Myocyte (in vitro differentiated cells): ENCODE results near the gene KRTAP4-1. TPM values are rescaled to one million over a fixed set of nuclear protein-coding genes. Genes with fewer than 3 reads are reported as not detected.
"Not testable (repeated sequence)": the region's sequence is repeated elsewhere in the genome, so short reads cannot be mapped to it uniquely, and the experiment has no call there.

Experiments used
- DNase-seq: peaks from one replicate; pipeline ENCODE4 v3.0.0-alpha.2; 2012; ENCODE audit warnings: low read depth
- total RNA-seq: library from RNA; depleted of rRNA; stranded (reverse); fragments of >200 nt; gene quantifications from 2 replicates; pipeline ENCODE4 v1.2.3, GENCODE V29; 2014

KRTAP4-1 gene
- total RNA-seq, 1 donor from 2014 or later: not detected

DNA sequence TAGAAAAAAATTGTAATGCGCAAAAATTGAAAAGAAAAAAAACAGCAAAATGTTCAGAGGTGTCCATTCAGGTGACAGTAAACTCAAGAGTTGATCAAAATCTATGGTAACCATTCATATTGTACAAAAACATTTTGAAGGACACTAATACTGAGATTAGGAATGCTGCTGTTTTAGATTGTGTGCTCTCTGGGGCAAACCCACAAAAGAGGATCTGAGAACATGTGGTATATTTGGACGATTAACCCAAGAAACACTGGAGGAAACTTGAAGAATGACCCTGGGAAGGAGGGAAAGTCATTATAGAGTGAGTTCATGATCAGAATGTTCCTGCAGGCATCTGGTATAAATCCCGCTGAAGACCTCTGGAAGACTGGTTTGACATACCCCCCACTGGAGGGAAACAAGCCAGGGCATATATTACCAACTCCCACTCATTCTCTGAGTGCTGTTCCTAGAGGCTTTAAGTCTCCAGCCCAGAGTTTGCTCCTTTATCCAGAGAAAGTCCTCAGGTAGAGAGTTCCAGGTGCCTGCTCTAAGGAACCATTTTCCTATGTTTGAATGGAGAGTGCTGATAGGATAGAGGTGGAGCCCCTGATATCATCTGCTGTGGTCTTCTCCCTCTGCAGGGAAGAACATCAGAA lies 7.8 kb downstream of the KRTAP4-1 start:
- no peak for DNase-seq

DNA sequence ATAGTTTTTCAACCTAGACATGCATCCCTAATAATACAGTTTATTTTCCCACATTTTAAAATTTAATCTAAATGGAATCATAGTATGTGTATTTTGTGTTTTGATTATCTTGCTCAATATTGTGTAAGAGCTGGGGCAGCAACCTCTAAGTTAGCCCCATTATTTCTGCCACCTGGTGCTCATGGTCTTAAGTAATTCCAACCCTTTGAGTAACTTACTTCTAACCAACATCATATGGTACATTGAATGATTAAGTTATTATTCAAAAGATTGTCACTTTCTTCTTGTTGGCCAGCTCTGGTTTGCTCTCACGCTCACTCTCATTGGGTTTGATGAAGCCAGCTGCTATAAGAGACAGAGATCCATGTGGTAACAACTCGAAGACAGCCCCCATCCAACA lies 12.8 kb downstream of the KRTAP4-1 start:
- no peak for DNase-seq

DNA sequence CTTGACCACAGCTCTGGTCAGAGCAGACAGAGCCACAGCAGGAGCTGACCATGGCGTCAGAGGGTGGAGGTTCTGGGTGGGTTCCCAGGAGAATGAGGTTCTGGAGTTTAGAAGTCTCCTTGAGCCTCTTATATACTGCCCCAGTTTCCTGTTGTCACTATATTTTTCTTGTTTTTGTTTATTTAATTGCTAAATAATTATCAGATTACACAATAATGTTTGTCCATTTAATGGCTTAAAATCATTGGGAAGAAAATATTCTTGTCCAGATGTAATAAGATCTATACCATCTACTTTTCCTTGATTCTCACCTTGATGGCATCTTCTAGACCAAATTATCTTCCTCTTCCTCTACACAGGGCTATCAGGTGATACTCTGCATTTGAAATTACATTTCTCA lies 16.6 kb downstream of the KRTAP4-1 start, which contains the start of gene KRTAP4-3:
KRTAP4-3 (minus strand) TSS at position 101 of the 400 bp plus-strand sequence; CDS start at position 52, 49 bp downstream.
- DNase-seq: no peak

DNA sequence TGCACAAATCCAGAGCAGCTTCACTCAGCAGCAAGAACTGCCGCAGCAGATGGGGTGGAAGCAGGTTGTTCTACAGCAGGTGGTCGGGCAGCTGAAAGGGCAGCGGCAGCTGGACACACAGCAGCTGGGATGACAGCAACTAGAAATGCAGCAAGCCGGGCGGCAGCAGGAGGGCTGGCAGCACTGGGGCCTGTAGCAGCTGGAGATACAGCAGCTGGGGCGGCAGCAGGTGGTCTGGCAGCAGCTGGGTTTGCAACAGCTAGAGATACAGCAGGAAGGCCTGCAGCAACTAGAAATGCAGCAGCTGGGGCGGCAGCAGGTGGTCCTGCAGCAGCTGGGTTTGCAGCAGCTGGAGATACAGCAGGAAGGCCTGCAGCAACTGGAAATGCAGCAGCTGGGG lies 17.1 kb downstream of the KRTAP4-1 start:
- DNase-seq: no peak

DNA sequence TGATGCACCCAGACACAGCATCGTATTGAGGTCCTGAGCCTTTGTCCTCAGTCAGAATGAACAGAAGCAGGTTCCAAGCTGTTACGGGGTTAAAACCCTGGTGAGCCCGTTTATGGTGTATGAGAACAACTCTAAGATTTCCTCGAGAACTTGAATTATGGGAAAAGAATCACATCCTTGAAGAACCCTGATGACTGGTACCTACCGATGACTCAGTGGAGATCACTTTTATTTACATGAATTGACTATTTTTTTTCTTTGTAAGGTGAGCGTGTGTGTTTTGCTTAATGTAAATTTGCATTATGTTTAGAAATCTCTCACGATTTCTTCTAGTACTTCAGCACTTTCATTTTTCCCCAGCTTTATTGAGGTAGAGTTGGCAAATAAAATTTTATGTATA lies 20.9 kb downstream of the KRTAP4-1 start:
- DNase-seq: no peak

DNA sequence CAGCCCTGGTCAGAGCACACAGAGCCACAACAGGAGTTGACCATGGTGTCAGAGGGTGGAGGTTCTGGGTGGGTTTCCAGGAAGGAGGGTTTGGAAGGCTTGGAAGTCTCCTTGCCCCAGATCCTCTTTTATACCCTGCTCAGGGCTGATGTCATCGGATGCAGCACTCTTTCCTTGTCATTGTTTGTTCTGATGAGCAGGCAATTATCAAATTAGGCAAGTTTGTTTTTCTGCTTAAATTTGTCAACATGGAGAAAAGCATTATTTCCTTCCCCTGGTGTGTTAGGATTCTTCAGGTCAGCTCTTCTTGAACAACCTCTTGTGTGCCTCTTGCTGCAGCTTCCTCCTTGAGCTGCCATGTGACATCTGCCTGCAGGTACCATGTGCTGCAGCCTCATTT lies 24.1 kb downstream of the KRTAP4-1 start, which contains the start of gene KRTAP4-4:
KRTAP4-4 (minus strand) TSS at position 101 of the 400 bp plus-strand sequence; CDS start at position 44, 57 bp downstream.
- DNase-seq: no peak

DNA sequence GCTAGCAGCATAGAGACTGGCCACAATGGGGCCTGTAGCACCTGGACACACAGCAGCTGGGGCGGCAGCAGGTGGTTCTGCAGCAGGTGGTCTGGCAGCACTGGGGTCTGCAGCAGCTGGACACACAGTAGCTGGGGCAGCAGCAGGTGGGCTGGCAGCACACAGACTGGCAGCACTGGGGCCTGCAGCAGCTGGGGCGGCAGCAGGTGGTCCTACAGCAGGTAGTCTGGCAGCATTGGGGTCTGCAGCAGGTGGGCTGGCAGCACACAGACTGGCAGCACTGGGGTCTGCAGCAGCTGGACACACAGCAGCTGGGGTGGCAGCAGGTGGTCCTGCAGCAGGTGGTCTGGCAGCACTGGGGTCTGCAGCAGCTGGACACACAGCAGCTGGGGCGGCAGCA lies 24.5 kb downstream of the KRTAP4-1 start:
- not testable (repeated sequence) for DNase-seq

DNA sequence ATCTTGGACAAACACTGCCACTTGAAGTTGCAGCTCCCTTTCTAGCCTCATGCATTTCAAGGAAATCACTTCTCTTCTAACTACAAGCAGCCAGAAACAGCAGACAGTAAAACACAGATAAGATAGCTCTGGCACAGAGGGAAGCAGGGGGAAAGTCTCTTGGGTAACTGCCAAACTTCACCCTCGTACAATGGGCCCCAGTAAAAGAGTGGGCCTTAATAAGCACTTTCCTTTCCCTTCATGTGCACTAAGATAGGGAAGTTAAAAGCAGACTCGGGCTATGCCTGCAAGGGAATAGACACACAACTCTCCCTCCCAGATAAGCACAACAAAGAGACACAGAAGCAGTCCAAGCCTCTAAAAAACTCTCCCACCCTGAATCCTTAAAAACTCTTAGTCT lies 30.9 kb downstream of the KRTAP4-1 start:
- DNase-seq: no peak

DNA sequence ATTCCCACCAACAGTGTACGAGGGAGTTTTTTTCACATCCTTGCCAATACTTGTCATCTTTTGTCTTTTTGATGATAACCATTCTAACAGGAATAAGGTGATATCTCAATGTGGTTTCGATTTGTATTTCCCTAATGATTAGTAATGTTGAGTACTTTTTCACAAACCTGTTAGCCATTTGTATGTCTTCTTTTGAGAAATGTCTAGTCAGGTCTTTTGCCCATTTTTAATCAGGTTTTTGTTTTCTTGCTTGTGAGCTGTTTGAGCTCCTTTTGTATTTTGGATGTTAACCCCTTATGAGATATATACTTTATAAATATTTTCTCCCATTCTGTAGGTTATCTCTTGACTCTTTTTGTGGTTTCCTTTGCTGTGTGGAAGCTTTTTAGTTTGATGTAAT lies 33.2 kb downstream of the KRTAP4-1 start:
- DNase-seq: no peak

DNA sequence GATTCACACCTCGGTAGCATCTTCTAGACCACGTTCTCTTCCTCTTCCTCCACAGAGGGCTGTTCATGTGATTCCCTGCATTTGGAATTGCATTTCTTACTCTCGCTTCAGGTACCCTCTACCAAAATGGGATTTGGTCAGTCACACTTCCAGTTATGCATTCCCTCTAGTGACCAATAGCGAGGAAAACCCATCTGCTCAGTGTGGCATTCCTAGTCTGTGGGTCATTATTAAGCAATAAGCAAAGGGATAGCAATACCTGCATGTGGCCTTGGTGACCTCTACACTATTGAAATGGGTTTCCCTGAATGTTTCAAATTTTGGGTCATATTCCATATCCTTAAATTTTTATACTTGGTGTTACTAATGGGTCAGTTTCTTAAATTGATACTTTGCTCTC lies 34.7 kb downstream of the KRTAP4-1 start:
- no peak for DNase-seq

DNA sequence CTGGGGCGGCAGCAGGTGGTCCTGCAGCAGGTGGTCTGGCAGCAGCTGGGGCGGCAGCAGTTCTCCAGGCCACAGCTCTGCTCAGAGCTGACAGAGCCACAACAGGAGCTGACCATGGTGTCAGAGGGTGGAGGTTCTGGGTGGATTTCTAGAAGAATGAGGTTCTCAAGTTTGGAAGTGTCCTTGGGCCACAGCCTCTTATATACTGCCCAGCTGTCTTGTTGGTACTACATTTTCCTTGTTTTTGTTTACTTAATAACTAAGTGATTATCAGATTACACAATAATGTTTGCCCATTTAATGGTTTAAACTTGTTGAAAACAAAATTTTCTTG lies 35.1 kb downstream of the KRTAP4-1 start, which contains the start of gene KRTAP4-5:
KRTAP4-5 (minus strand) TSS at position 174 of the 334 bp plus-strand sequence; CDS start at position 116, 58 bp downstream.
- DNase-seq: no peak

DNA sequence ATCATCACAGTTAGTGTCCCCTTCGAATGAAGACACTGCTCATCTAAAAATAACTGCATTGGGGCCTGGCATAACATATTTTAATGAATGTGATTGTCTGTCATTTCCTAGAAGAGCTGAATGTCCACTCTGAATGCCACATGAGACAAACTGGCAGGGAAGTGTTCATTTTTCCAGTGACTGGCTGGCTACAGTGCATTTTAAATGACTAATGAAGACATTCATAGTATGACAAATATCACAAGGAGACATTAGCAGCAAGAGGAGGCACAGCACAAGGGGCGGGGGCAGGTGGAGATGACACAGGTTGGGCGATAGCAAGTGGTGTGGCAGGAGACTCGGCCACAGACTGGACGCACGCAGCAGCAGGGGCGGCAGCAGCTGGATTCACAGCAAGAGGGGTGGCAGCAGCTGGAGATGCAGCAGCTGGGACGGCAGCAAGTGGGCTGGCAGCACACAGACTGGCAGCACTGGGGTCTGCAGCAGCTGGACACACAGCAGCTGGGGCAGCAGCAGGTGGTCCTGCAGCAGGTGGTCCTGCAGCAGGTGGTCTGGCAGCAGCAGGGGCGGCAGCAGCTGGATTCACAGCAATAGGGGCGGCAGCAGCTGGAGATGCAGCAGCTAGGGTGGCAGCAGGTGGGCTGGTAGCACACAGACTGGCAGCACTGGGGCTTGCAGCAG lies 35.6 kb downstream of the KRTAP4-1 start:
- peak; percentile 14 for DNase-seq

DNA sequence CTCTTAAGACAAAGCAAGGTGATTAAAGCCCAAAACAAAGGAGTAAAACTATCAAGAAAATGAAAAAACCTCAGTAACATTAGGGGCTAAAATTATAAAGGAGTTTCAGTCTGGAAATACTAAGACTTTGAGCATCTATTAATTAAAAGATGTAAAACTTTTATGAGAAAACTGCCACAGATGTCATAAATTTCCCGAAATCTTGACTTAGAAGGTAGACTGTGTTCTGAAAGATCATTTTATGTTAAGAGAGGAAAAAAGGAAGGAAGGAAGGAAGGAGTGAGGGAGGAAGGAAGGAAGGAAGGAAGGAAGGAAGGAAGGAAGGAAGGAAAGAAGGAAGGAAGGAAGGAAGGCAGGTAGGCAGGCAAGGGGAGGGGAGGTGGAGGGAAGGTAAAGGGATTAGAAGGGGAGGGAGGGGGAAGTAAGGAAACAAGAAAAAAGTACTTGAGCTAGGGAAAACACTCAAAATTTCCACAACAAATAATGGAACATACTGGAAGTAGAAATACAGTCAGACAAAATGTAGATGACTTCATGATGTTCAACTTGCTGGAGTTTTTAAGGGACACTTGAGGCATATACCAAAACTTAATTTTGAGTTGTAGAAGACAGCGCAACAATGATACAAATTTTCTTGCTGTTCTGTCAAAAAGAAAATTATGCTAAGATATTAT lies 37.0 kb downstream of the KRTAP4-1 start:
- no peak for DNase-seq

DNA sequence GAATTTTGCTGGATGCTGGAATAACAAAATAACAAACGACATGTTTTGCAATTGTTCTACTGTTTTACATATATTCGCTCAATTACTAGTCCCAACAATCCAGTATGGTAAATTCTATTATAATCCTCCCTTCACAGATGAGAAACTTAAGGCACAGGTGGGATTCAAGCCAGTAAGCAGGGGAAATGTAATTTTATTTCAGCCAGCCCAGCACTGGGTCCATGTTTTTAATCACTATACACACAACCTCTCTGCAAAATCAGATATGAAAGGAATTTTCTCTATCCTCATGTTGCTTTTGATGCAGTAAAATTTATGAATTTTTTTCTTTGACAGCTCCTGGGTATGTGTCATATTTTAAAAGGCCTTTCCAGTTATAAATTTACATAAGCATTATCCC lies 39.5 kb downstream of the KRTAP4-1 start:
- no peak for DNase-seq

DNA sequence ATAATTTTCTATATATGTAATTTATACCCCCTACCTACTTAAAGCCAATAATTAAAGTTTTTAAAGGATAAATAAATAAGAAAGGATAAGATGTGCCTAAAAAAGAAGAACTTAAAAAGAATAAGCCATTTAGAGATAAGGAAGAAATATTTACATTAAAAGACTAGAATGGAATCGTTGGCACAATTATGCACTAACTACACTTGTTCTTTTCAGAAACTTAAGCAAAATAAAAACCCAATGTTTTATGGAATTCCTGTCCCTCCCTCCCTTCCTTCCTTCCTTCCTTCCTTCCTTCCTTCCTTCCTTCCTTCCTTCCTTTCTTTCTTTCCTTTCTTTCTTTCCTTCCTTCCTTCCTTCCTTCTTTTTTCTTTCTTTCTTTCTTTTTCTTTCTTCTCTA lies 39.9 kb downstream of the KRTAP4-1 start:
- DNase-seq: no peak

DNA sequence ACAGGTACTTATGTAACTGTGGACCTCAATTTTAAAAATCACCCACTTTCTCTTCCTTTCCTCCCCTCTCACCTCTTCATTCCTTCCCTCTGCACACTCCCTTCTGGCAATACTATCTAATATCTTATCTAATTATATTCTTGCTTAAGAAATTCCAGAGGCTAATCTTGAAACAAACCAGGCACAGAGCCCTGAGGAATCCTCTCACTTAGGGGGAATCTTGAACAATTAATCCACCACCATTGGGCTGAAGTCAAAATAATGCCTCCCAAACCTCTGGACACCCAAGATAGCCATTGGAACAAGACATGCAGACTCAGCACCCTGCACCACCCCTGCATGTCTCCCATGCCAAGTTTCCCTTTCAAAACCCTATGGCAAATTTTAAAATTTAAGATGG lies 43.4 kb downstream of the KRTAP4-1 start:
- no peak for DNase-seq

DNA sequence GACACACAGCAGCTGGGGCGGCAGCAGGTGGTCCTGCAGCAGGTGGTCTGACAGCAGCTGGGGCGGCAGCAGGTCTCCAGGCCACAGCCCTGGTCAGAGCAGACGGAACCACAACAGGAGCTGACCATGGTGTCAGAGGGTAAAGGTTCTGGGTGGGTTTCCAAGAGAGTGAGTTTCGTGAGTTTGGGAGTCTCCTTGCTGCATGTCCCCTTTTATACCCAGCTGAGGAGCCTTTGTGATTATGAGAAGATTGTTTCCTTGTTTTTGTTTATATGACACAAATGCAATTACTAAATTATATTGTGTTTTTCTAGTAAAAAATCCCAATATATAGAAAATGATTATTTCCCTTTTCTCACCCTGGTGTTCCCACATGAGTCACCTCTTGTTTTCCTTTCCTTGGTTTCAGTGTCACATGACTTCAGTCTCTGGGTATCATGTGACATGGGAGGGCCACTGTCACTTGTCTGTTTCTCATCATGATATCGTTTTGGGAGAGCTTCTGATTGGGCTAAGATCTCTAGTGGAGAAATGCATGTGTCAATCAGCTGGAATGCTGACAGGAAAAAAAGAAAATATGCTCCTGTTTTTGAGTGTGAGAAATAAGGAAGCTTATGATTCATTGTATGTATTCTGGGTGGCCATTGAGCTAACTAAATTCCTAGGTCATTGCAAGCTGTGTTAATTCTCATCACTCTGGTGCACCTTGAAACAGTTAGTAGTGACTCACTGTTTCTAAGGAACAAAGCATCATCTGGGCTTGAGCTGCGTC lies 44.2 kb downstream of the KRTAP4-1 start, which contains the start of gene KRTAP4-6:
KRTAP4-6 (minus strand) TSS at position 185 of the 772 bp plus-strand sequence; CDS start at position 128, 57 bp downstream.
- no peak for DNase-seq

DNA sequence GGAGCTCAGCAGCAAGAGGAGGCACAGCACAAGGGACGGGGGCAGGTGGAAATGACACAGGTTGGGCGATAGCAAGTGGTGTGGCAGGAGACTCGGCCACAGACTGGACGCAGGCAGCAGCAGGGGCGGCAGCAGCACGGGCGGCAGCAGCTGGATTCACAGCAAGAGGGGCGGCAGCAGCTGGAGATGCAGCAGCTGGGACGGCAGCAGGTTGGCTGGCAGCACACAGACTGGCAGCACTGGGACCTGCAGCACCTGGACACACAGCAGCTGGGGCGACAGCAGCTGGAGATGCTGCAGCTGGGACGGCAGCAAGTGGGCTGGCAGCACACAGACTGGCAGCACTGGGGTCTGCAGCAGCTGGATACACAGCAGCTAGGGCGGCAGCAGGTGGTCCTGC lies 44.8 kb downstream of the KRTAP4-1 start:
- not testable (repeated sequence) for DNase-seq
